Fibroblast of peridontal ligament (primary cell): ENCODE results near the gene PIGS.
"Not testable (repeated sequence)": the region's sequence is repeated elsewhere in the genome, so short reads cannot be mapped to it uniquely, and the experiment has no call there.

Experiments used
- DNase-seq: peaks from one replicate; pipeline ENCODE4 v3.0.0-alpha.2; 2010; ENCODE audit errors: extremely low read depth

PIGS gene

GRCh38 chr17:28529013-28529400 is 42.3 kb downstream of the PIGS start:
- DNase-seq: no peak

- DNase-seq: no peak
Measured at GRCh38 chr17:28528327-28529012, 42.9 kb downstream of the PIGS start.

- DNase-seq: no peak
Measured at GRCh38 chr17:28527859-28528258, 43.5 kb downstream of the PIGS start.

- DNase-seq: no peak
Measured at GRCh38 chr17:28527181-28527681, 44.1 kb downstream of the PIGS start.

GRCh38 chr17:28526381-28526780 is 44.9 kb downstream of the PIGS start:
- DNase-seq: no peak

GRCh38 chr17:28524476-28525424 is 46.6 kb downstream of the PIGS start:
- peak; percentile 55 for DNase-seq

- no peak for DNase-seq
Measured at GRCh38 chr17:28523876-28524275, 47.4 kb downstream of the PIGS start.

- no peak for DNase-seq
Measured at GRCh38 chr17:28523186-28523585, 48.1 kb downstream of the PIGS start.

GRCh38 chr17:28522281-28522680 is 49.0 kb downstream of the PIGS start:
- DNase-seq: not testable (repeated sequence)

- no peak for DNase-seq
Measured at GRCh38 chr17:28521311-28522085, 49.8 kb downstream of the PIGS start.

- DNase-seq: no peak
Measured at GRCh38 chr17:28520687-28521086, 50.6 kb downstream of the PIGS start.

GRCh38 chr17:28519236-28519635 is 52.1 kb downstream of the PIGS start:
- DNase-seq: no peak

- no peak for DNase-seq
Measured at GRCh38 chr17:28518578-28518977, 52.7 kb downstream of the PIGS start.

- DNase-seq: no peak
Measured at GRCh38 chr17:28518132-28518531, 53.2 kb downstream of the PIGS start.

GRCh38 chr17:28515518-28515917 is 55.8 kb downstream of the PIGS start:
- DNase-seq: no peak

- DNase-seq: no peak
Measured at GRCh38 chr17:28514561-28515002, 56.7 kb downstream of the PIGS start.

- no peak for DNase-seq
Measured at GRCh38 chr17:28513476-28513875, 57.8 kb downstream of the PIGS start.

- DNase-seq: no peak
Measured at GRCh38 chr17:28511858-28512461, 59.4 kb downstream of the PIGS start.

GRCh38 chr17:28509789-28510188 is 61.5 kb downstream of the PIGS start:
- DNase-seq: no peak

GRCh38 chr17:28508211-28508724 is 63.1 kb downstream of the PIGS start:
- DNase-seq: no peak

- DNase-seq: no peak
Measured at GRCh38 chr17:28507567-28508203, 63.6 kb downstream of the PIGS start.
